Mesothelial cell of epicardium (in vitro differentiated cells): ENCODE data around the gene RCOR1. TPM values are rescaled to one million over a fixed set of nuclear protein-coding genes. Genes with fewer than 3 reads are reported as not detected.

Experiments
- DNase-seq, 2 experiments: peaks; one replicate each; pipeline ENCODE4 v3.0.0; 2021; ENCODE audit warnings: low spot score in 2 of 2; ENCODE audit not compliant: unreplicated experiment in 2 of 2
- H3K27ac Mint-ChIP-seq: 2 replicates; pipeline ENCODE4 v1.8.0; 2021; ENCODE audit warnings: mixed read lengths
- H3K27me3 Mint-ChIP-seq: 2 replicates; pipeline ENCODE4 v1.8.0; 2021; ENCODE audit warnings: low read depth, mixed read lengths
- H3K36me3 Mint-ChIP-seq: 2 replicates; pipeline ENCODE4 v1.8.0; 2021; ENCODE audit warnings: mixed read lengths
- H3K4me1 Mint-ChIP-seq: 2 replicates; pipeline ENCODE4 v1.8.0; 2021; ENCODE audit warnings: mixed read lengths
- H3K4me3 Mint-ChIP-seq: 2 replicates; pipeline ENCODE4 v1.8.0; 2021; ENCODE audit warnings: mild to moderate bottlenecking, moderate library complexity, mixed read lengths
- H3K9me3 Mint-ChIP-seq: 2 replicates; pipeline ENCODE4 v1.8.0; 2021; ENCODE audit warnings: mixed read lengths
- total RNA-seq: library from RNA; stranded (reverse); gene quantifications from 3 replicates; pipeline ENCODE4 v1.2.1, GENCODE V29; 2021
- TF ChIP-seq, protein P1 (sequence below): fragments of 200-600 bp; sonication (generic); IDR thresholded peaks from one replicate; pipeline ENCODE4 v1.5.0; 2021; ENCODE audit warnings: antibody characterized with exemption; ENCODE audit not compliant: unreplicated experiment

Gene RCOR1
- total RNA-seq, 1 donor from 2014 or later, result 47.4 TPM

DNA sequence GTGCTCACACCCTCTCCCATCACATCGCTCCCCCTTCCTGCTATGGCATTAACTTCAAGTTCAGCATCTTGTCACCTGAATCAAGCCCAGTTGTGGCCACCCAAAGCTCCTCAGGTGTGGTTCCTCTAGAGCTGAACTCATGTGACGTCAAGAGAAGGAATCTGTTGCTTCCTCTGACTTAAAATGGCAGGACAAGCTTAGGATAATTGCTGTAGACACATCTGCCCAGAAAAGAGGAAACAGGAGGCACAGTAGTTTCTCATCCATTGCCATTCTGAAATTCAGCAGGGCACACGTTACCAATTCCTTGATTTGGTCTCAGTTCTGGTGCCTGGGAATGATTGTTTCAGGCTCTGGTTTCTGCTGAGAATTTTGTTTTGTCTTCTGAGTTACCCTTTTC lies 52.1 kb downstream of the RCOR1 start:
- Mint-ChIP-seq H3K4me3 (no peak overlapping the region), H3K36me3 (peaks cover 1% of the 10 kb centered on the region), H3K4me1 (peaks cover 18% of the 10 kb centered on the region), H3K27me3 (no peaks in the 10 kb centered on the region), H3K27ac (no peak overlapping the region), H3K9me3 (no peaks in the 10 kb centered on the region)
- TF ChIP-seq, protein P1, sequence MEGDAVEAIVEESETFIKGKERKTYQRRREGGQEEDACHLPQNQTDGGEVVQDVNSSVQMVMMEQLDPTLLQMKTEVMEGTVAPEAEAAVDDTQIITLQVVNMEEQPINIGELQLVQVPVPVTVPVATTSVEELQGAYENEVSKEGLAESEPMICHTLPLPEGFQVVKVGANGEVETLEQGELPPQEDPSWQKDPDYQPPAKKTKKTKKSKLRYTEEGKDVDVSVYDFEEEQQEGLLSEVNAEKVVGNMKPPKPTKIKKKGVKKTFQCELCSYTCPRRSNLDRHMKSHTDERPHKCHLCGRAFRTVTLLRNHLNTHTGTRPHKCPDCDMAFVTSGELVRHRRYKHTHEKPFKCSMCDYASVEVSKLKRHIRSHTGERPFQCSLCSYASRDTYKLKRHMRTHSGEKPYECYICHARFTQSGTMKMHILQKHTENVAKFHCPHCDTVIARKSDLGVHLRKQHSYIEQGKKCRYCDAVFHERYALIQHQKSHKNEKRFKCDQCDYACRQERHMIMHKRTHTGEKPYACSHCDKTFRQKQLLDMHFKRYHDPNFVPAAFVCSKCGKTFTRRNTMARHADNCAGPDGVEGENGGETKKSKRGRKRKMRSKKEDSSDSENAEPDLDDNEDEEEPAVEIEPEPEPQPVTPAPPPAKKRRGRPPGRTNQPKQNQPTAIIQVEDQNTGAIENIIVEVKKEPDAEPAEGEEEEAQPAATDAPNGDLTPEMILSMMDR, result no peak
- DNase-seq, result no peak

DNA sequence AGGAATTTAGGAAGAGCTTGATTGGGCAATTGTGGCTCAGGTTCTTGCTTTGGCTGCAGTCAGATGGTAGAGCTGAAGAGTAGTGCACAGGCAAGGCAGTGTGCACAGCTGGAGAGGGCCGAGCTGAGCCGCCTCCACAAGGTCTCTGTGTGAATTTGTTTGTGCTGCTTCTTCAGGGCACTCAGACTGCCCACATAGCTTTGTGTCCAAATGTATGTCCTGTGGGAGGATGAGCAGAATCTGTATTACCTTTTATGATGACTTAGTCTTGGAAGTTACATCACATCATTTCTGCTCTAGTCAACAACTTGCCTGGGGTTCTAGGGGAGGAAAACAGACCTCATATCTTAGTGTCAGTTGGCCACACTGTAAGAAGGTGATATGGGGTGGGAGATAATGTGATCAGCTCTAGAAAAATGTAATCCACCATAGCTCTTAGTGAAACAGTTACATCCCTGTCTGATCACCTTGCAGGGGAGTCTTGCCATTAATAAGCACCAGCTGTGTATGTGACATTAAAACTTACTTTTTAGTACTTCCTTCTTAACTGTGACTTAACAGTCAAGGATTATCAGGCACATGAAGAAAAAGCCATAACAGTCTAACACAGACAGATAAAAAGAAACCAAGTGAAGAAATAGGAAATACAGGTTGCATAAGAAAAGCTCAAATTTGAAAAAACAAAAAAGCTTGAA lies 53.4 kb downstream of the RCOR1 start:
- Mint-ChIP-seq H3K4me1 (peaks cover 18% of the 10 kb centered on the region), H3K27ac (peak overlapping the region; percentile 17), H3K36me3 (peaks cover 1% of the 10 kb centered on the region), H3K4me3 (no peak overlapping the region), H3K27me3 (no peaks in the 10 kb centered on the region), H3K9me3 (no peaks in the 10 kb centered on the region)
- no peak for DNase-seq
- TF ChIP-seq, protein P1, result no peak

DNA sequence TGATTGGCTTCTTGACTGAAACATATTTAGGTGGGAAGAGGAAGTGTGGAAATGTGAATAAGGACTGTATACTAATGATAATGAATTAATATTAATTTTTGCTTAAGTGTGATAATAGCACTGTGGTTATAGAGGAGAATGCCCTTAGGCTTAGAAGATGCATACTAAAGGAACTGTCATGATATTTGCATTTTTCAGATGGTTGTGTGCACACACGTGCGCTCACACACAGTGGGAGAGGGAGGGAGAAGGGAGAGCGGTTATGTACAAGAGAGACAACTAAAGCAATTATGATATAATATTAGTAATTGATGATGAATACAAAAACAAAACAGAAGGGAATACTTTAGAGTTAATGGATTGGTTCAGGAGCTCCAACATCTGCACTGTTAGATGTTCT lies 54.2 kb downstream of the RCOR1 start:
- peaks cover 18% of the 10 kb centered on the region for H3K4me1 Mint-ChIP-seq
- H3K4me3 Mint-ChIP-seq, result no peak overlapping the region
- peaks cover 1% of the 10 kb centered on the region for H3K36me3 Mint-ChIP-seq
- H3K27ac Mint-ChIP-seq, result no peak overlapping the region
- no peaks in the 10 kb centered on the region for H3K9me3 Mint-ChIP-seq
- DNase-seq, result no peak
- TF ChIP-seq, protein P1, result no peak
- H3K27me3 Mint-ChIP-seq, result no peaks in the 10 kb centered on the region

DNA sequence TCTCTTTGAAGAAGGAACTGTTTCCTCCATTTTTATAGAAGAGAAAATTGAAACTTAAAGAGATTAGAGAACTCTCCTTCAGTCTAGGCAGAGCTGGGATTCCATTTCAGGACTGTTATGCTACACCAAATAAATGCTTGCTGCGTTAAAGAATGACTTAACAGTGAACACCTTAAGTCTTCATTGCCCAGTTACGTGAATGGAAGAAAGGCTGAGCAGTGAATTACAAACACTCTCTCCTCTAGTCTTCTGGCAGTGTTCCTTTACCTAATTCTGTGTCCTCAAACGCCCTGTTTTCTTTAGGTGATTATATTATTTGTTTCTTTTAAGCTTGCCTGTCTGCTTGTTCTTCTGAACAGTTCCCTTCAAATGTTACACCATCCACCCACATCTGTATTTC lies 59.7 kb downstream of the RCOR1 start:
- TF ChIP-seq, protein P1, result no peak

DNA sequence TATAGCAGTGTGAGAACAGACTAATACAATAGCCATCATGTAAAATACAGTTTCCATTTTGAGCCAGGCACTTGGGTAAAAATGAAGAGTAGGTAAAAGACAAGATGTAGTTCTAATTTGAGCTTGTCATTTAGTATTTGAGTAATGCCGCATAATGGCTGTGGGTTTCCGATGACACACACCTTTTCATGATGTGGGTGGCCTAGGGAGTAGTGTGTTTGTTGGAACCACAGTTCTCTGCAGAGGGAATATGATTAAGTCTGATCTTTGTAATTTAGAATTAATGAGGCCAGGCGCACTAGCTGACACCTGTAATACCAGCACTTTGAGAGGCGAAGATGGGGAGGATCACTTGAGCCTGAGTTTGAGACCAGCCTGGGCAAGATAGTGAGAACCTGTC lies 61.8 kb downstream of the RCOR1 start:
- Mint-ChIP-seq H3K4me3 (no peak overlapping the region), H3K4me1 (peaks cover 16% of the 10 kb centered on the region), H3K36me3 (peaks cover 2% of the 10 kb centered on the region), H3K9me3 (peaks cover 5% of the 10 kb centered on the region), H3K27me3 (no peaks in the 10 kb centered on the region), H3K27ac (peak overlapping the region; percentile 13)
- TF ChIP-seq, protein P1, result no peak
- DNase-seq, result no peak

More for the DNA sequence above, 59.7 kb downstream of the RCOR1 start:
- no peak for DNase-seq
- Mint-ChIP-seq H3K27me3 (no peaks in the 10 kb centered on the region), H3K4me3 (no peak overlapping the region), H3K9me3 (peaks cover 5% of the 10 kb centered on the region), H3K36me3 (peaks cover 2% of the 10 kb centered on the region), H3K27ac (peak overlapping the region; percentile 18), H3K4me1 (peaks cover 12% of the 10 kb centered on the region)
